Activated naive CD4-positive, alpha-beta T cell (primary cell): ENCODE data around the gene TOR3A.
A peak's percentile ranks its signal among the peaks of the same experiment; 100 is the strongest.
"Not testable (repeated sequence)": the region's sequence is repeated elsewhere in the genome, so short reads cannot be mapped to it uniquely, and the experiment has no call there.

Source experiments
- DNase-seq, 4 experiments: peaks; one replicate each; lab custom pipeline; 2025; lab: John Stamatoyannopoulos, UW

The TOR3A gene

GRCh38 chr1:179081687-179082332 lies at the start of gene TOR3A:
TOR3A (plus strand) TSS chr1:179082070; CDS start chr1:179082129, 59 bp downstream.
- peak; percentile 25 to 59 (median 40) for DNase-seq

GRCh38 chr1:179034720-179035119 lies 47.1 kb upstream of the TOR3A start:
- DNase-seq, result no peak

GRCh38 chr1:179036844-179037465 lies 44.9 kb upstream of the TOR3A start:
- DNase-seq, result no peak

- DNase-seq, result no peak
These were observed 43.2 kb upstream of the TOR3A start for GRCh38 chr1:179038528-179039281.

- not testable (repeated sequence) for DNase-seq
These were observed 42.2 kb upstream of the TOR3A start for GRCh38 chr1:179039502-179040174.

- not testable (repeated sequence) for DNase-seq
These were observed 41.7 kb upstream of the TOR3A start for GRCh38 chr1:179040175-179040551.

GRCh38 chr1:179042087-179042486 lies 39.8 kb upstream of the TOR3A start:
- no peak for DNase-seq

DNA sequence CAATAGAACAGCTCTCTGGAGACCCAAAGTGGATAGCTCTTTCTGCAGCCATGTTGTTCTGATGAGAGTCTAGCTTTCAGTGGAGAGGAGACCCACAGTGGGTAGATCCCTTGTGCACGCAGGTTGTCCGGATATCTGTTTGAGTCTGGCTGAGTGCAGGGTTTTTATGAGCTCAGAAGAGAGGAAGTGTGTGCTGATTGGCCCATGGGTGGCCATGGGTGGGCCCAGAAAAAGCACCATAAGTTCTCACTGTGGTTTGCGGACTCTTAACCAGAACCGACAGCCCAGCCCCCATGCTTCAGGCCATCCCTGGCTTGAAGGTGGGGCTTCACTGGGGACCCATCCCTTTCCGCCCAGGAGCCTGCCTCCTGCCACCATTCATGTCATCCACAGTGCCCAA lies 39.2 kb upstream of the TOR3A start:
- DNase-seq, result no peak

DNA sequence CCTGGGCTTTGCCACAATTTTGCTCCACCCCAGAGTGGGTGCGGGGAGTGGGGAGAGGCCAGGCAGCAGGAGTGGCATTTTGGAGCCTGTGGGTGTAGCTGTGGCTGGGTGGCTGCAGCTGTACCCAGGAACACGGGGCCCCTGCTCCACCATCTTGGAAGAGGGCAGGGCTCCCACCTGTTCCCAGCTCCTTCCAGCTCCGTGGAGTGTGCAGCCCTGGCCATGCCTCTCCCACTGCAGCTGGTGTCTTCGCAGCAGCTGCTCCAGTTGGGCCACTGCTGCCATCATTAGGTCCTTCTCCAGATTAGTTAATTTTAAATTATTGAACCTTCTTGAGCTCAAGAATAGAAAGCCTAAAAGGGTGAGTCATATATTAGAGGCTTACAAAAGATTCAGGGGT lies 38.6 kb upstream of the TOR3A start:
- DNase-seq, result no peak

DNA sequence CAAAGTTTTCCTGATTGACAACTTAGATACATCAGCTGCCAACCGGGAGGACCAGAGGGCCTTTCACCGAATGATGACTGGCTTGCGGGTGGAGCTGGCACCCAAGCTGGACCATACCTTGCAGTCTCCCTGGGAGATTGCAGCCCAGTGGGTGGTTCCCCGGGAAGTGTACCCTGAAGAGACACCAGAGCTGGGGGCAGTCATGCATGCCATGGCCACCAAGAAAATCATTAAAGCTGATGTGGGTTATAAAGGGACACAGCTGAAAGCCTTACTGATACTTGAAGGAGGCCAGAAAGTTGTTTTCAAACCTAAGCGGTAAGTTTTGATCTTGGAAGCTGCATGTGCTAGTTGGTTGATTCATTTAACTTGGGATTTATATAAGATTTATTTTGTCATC lies 38.0 kb upstream of the TOR3A start:
- no peak for DNase-seq

GRCh38 chr1:179046808-179047635 lies 34.8 kb upstream of the TOR3A start:
- DNase-seq, result no peak

DNA sequence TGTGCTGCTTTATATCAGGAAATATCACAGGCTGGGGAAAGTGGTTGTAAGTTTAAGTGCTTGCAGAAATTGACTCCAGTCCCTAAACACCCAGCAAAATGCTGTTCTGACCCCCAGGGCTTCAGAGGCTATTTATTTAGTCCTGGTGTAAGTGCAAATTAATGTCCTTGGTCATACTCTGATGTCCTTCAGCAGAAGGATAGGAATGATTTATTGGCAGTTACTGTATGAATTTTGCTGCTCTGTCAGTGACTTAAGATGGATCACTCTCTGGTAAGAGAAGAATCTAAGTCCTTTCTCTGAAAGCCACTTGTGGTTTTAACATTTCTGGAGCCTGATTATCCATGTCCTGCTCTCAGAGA lies 34.3 kb upstream of the TOR3A start:
- DNase-seq, result no peak

- DNase-seq, result no peak
These were observed 33.3 kb upstream of the TOR3A start for GRCh38 chr1:179048339-179049124.

GRCh38 chr1:179052776-179053175 lies 29.1 kb upstream of the TOR3A start:
- no peak for DNase-seq

DNA sequence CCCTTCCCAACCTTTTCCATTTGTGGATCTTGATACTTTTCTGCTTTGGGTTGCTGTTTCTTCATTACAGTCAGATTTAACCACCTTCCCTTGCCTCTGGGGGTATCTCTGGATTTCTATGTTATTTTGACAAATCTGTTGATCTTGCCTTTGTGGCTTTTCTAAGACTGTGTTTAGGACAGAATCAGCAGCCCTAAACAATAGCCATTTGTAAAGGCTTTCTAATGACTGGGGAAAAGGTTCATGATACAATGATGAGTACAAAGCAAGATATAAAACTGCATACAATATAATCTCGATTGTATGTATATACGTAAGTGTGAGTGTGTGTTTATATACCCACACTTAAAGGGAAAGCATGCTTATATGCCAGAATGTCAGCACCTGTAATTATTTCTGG lies 28.4 kb upstream of the TOR3A start:
- no peak for DNase-seq

- DNase-seq, result no peak
These were observed 25.9 kb upstream of the TOR3A start for GRCh38 chr1:179055937-179056336.

GRCh38 chr1:179058487-179059483 lies 23.1 kb upstream of the TOR3A start:
- no peak for DNase-seq

GRCh38 chr1:179061360-179062282 lies 20.2 kb upstream of the TOR3A start:
- DNase-seq, result no peak

DNA sequence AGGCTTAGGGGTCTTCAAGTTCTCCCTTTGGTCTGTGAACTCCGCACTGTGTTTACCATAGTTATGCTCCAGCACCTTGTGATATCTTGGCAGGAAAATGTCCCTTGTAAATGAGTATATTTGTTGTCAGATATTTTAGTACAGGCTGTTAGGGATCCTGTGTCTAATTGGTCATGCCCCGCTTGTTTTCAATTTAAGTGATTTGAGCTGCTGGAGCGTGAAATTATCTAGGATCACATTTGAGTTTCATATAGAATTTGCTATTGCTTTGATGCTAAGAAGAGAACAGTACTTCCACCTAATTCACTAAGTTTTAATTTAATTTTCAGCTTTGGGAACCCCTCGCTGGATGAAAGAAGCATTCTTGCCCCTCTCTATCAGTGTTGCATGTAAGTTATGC lies 15.4 kb upstream of the TOR3A start:
- no peak for DNase-seq
